SK-N-MC (cell line): Measurements from ENCODE around the gene SHOC2.
"Not testable (repeated sequence)": the region's sequence is repeated elsewhere in the genome, so short reads cannot be mapped to it uniquely, and the experiment has no call there.

Experiments used
- DNase-seq: peaks from one replicate; pipeline ENCODE4 v3.0.0-alpha.2; 2011; ENCODE audit warnings: low read depth, low spot score
- H3K27ac ChIP-seq: fragments of 200-600 bp; sonication (generic); 2 replicates; pipeline ENCODE4 v1.5.1; 2016; ENCODE audit warnings: mixed run types
- H3K36me3 ChIP-seq: fragments of 200-600 bp; sonication (generic); 2 replicates; pipeline ENCODE4 v1.6.1; 2017; ENCODE audit warnings: antibody characterized with exemption, low read length, mixed read lengths; ENCODE audit not compliant: insufficient read depth
- H3K4me3 ChIP-seq: fragments of 200-600 bp; sonication (generic); 2 replicates; pipeline ENCODE4 v1.5.1; 2016
- H3K9ac ChIP-seq: fragments of 200-600 bp; sonication (generic); 2 replicates; pipeline ENCODE4 v1.8.0; 2017; ENCODE audit warnings: mixed run types, mixed read lengths; ENCODE audit not compliant: insufficient read length
- H3K9me3 ChIP-seq: fragments of 200-600 bp; sonication (generic); 2 replicates; pipeline ENCODE4 v1.6.1; 2017; ENCODE audit warnings: low read depth, mild to moderate bottlenecking, antibody characterized with exemption, low read length, moderate library complexity, mixed read lengths
- EZH2 ChIP-seq: fragments of 200-600 bp; sonication (generic); IDR thresholded peaks from one replicate; pipeline ENCODE4 v1.6.1; 2017; ENCODE audit warnings: antibody characterized with exemption
- FOXP2 ChIP-seq: optimal IDR thresholded peaks from 2 replicates; pipeline ENCODE3; 2011; ENCODE audit warnings: mild to moderate bottlenecking, moderate library complexity; ENCODE audit not compliant: insufficient read depth; ENCODE audit errors: extremely low read length, control extremely low read depth
- POLR2AphosphoS5 ChIP-seq: IDR thresholded peaks from 2 replicates; pipeline ENCODE4 v1.6.1; 2012; ENCODE audit warnings: mild to moderate bottlenecking, low read depth, low read length, borderline replicate concordance

SHOC2 gene

DNA sequence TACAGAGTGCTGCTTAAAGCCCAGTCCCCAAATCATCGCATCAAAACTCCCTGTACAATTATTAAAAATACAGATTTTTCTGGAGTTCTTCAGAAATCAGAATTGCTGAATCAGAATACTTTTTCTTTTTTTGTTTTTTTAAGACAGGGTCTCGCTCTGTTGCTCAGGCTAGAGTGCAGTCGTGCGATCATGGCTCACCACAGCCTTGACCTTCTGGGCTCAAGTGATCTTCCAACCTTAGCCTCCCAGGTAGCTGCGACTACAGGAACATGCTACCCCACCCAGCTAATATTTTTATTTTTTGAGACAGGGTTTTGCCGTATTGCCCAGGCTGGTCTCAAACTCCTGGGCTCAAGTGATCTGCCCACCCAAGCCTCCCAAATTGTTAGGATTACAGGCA, 4.4 kb upstream of the SHOC2 start:
- Histone ChIP-seq H3K9ac (no peak overlapping the region), H3K27ac (no peak overlapping the region), H3K36me3 (no peaks in the 10 kb centered on the region), H3K9me3 (no peaks in the 10 kb centered on the region), H3K4me3 (no peak overlapping the region)
- DNase-seq: no peak
- TF ChIP-seq FOXP2 (no peak), EZH2 (no peak), POLR2AphosphoS5 (no peak)

DNA sequence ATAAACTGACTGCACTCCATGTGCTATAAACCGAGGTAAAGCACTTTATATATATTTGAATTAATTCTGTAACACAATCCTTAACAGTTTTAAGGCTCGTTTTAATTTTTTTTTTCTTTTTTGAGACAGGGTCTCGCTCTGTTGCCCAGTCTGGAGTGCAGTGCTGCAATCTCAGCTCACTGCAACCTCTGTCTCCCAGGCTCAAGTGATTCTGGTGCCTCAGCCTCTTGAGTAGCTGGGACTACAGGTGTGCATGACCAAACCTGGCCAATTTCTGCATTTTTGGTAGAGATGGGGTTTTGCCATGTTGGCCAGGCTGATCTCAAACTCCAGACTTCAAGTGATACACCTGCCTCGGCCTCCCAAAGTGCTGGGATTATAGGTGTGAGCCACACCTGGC, 3.8 kb upstream of the SHOC2 start:
- not testable (repeated sequence) for H3K36me3 ChIP-seq, H3K9me3 ChIP-seq, DNase-seq
- H3K9ac ChIP-seq: peak overlapping the region; percentile 29
- H3K27ac ChIP-seq: peak overlapping the region; percentile 96
- peak overlapping the region; percentile 89; the same call in 1 of the 2 replicates for H3K4me3 ChIP-seq

DNA sequence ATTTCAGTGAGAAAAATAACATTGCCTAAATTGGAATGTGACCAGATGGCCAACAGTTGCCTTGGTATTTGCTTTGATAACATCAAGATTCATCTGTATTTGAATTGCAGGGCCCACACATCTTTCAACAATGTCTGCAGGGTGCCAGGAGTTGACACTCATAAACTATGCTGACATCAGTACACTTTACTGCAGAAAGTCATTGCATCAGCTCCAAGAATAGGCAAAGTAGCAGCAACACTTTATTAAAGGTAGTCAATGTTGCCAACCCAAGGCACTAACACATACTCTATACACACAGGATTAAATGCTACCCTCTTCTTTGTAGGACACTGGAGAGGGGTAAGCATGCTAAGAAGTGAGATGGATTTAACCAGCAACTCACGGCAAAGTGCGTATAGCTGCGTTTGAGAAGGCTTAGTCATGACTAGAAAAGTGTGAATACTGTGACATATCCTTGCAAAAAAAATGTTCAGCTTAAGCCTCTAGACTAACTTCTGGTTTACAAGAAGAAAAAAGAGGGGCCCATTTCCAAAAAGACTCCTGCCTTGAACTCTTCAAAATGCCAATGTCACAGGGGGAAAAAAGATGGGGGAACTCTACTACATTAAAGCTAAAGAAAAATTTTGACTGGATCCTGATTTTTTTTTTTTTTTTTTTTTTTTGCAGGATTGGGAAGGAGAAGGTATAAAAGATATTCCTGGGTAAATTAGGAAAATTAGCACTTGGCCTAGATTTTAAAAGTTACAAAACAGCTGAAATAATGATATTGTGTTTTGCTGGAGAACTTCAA, 2.7 kb upstream of the SHOC2 start:
- Histone ChIP-seq H3K9ac (peak overlapping the region; percentile 79), H3K4me3 (peak overlapping the region; percentile 89), H3K9me3 (no peaks in the 10 kb centered on the region), H3K27ac (peak overlapping the region; percentile 96), H3K36me3 (no peaks in the 10 kb centered on the region)
- TF ChIP-seq FOXP2 (no peak), EZH2 (no peak), POLR2AphosphoS5 (no peak)
- no peak for DNase-seq

DNA sequence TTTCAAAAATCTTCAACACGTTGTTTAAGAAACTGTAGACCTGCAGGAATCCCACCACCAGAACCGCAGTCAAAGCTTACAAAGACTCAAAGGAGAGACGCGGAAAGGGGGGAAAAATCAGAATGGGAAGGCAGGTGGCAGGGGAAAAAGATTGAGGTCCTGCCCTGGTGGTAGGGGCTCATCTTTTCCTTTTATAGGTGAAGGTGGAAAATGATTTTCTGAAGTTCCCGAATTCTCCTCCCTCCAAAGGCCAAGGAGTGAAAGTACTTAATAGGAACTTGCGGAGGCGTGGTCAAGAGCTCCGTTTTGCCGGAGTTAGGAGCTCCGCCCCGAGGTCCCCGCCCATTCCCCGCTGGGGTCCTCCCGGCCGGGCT, 1.1 kb upstream of the SHOC2 start:
- Histone ChIP-seq H3K36me3 (no peaks in the 10 kb centered on the region), H3K27ac (peak overlapping the region; percentile 96), H3K4me3 (peak overlapping the region; percentile 89), H3K9me3 (no peaks in the 10 kb centered on the region), H3K9ac (peak overlapping the region; percentile 79)
- TF ChIP-seq FOXP2: no peak
- TF ChIP-seq EZH2: no peak
- TF ChIP-seq POLR2AphosphoS5: peak; percentile 45; the same call in 1 of the 2 replicates
- DNase-seq: no peak

DNA sequence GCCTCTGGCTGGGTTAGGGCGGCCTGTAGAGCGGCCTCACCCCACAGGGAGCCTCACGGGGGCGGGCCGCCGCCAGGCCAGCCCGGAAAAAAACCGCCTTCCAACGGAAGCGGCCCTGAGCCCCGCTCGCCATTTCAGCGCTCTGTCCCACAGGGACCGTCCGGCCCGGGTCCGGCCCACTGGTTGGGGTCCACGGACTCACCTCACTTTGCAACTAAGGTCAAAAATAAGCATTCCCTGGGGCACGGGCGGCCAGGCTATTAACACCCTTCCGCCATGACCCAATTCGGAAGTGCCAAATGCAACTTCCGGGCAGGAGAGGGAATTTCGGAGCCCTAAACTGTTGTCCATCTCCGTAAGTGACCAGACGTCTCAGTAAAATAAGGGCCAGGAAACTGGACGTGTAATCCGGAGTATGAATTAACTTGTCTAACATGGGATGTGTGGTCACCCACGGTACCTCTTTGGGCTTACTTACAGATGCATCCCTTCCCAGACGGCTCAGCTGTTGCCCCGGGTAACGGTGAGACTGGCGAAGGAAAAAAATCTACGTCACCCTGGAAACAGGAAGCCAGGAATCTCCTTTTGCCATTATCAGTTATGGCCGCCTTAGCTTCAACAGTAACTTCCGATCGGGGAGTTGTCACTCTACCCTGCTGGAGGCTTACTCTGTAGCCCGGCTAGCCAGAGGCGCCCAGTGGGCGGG, 608 bp upstream of the SHOC2 start, which contains the start of gene BBIP1:
BBIP1 (minus strand) TSS at position 538 of the 706 bp plus-strand sequence. CDS start 1,023 bp downstream, outside the sequence.
- DNase-seq: peak; percentile 87
- TF ChIP-seq EZH2 (no peak), POLR2AphosphoS5 (peak; percentile 57)
- Histone ChIP-seq H3K27ac (peak within 1 kb of the TSS; percentile 96), H3K36me3 (no peaks in the 10 kb centered on the region), H3K9me3 (no peaks in the 10 kb centered on the region), H3K4me3 (peak within 1 kb of the TSS; percentile 89), H3K9ac (peak within 1 kb of the TSS; percentile 79)

DNA sequence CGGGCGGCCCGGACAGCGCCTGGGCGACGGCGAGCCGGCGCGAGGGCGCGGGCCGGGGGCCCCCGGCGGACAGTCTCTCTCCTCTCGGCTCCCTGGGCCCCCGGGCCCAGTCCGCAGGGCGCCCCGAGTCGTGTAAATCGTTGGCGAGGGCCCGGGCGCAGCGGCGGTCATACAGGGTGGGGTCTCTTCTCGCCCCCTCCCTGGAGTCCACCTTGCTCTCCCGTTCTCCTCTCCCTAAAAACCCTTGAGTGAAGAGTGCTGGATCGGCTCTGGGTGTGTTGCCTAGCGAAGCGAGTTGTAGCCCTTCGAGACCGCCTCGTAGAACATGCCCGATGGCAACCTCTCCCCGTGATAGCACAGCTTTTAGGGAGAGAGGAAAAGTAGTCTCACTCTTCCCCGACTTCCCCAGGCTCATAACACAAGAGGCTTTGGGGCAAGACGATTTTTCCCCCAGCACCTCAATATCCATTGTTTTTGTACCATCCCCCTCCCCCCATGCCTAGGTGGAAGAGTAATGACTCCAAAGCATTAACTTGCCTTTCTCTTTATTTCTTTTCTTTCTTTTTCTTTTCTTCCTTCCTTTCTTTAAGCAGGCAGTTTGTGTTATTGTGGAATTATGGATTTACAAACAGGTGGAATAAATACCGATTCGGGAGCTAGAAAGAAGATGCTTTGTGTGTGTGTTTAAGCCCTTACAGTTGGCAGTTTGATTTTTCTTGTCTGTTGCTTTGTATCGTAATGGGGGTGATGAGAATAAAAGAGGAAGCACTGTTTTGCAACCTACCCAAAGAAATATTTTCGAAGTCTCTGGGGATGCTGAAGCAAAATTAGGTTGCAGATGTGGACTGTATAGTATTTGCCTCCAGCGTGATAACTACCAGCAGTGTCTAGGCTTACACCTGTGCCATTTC, 822 bp downstream of the SHOC2 start:
- Histone ChIP-seq H3K9me3 (no peaks in the 10 kb centered on the region), H3K36me3 (no peaks in the 10 kb centered on the region), H3K4me3 (peak overlapping the region; percentile 82), H3K9ac (peak overlapping the region; percentile 8), H3K27ac (no peak overlapping the region)
- DNase-seq: no peak
- TF ChIP-seq FOXP2: no peak
- TF ChIP-seq POLR2AphosphoS5: no peak
- TF ChIP-seq EZH2: no peak

DNA sequence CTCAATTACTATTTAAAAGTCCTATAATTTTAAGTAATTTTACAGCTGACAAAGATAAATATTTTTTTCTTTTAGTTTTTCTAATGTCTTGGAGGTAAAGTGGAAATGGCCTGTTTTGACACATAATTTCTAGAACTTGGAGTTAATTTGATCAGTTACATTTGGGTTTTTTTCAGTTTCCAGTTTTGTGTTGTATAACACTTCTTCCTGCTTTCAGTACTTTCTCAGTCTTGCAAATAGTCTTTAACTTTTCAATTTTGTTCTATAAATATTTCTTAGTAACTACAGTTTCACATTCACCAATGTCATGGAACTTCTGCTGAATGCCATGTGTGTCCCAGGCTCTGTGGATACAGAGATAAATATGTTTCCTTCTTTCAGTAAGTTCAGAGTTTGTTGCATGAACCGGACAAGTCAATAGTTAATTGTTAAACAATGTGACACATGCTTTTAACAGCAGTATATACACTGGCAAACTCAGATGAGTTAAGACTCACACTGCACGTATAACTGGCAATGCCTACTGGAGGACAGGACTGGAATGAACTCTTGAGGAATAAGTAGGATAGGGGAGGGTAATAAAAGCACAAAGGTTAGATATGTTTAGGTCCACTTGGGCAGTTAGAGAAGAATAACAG, 4.6 kb downstream of the SHOC2 start:
- H3K4me3 ChIP-seq: no peak overlapping the region
- H3K27ac ChIP-seq: no peak overlapping the region; the same call in 1 of the 2 replicates

DNA sequence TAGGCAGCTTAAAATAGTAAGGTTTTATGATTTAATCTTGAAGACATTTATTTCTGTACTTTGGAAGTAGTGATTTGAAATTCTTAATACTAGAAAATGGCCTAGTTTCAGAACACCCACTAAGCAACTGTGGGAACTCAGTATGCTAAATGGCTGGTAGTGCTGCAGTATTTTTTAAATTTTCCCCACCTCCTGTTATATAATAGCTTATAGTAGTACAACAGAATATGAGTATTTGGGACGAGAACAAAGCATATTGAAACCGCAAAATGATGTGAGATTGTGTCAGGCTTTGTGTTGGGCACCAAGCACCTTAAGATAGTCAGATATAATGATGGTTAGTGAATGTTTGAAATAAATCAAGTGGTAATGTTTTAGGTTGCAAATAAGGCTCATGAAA, 8.1 kb downstream of the SHOC2 start:
- no peak for TF ChIP-seq EZH2
- TF ChIP-seq POLR2AphosphoS5: no peak
- no peak for TF ChIP-seq FOXP2
- Histone ChIP-seq H3K27ac (no peak overlapping the region), H3K9me3 (no peaks in the 10 kb centered on the region), H3K36me3 (no peaks in the 10 kb centered on the region), H3K9ac (no peak overlapping the region), H3K4me3 (no peak overlapping the region)
- no peak for DNase-seq

More for the DNA sequence above, 4.6 kb downstream of the SHOC2 start:
- no peak for DNase-seq
- Histone ChIP-seq H3K9ac (no peak overlapping the region), H3K36me3 (no peaks in the 10 kb centered on the region), H3K9me3 (no peaks in the 10 kb centered on the region)
- no peak for TF ChIP-seq POLR2AphosphoS5
